IMR-90 (cell line): ENCODE results near the gene ANKDD1B. TPM values are rescaled to one million over a fixed set of nuclear protein-coding genes. Genes with fewer than 3 reads are reported as not detected.

Source experiments
- ATAC-seq: fragments of 200-7000 bp; cut with Tn5 transposase; 2 replicates; pipeline ENCODE4 v1.9.1; 2020; ENCODE audit warnings: low read depth, mild to moderate bottlenecking, moderate library complexity
- BruUV-seq: library from RNA; stranded (reverse); fragments of 400-500 nt; replicated peaks from 2 replicates; lab custom pipeline; 2021; lab: Mats Ljungman, UMichigan
- CTCF ChIA-PET: fragments of 300-600 bp; formaldehyde crosslinking; extraction: SDS; loops from one replicate; lab custom pipeline; 2021; ENCODE audit warnings: antibody characterized with exemption; lab: Yijun Ruan, JAX
- POLR2A ChIA-PET: fragments of 300-600 bp; sonication (Branson Sonifier 250); formaldehyde crosslinking; loops from one replicate; lab custom pipeline; 2022; ENCODE audit warnings: antibody characterized with exemption; ENCODE audit not compliant: unreplicated experiment; lab: Charles Lee
- DNase-seq: peaks from one replicate; pipeline ENCODE4 v3.0.0; 2013
- H2AFZ ChIP-seq: replicated peaks from 2 replicates; pipeline ENCODE3; 2013; ENCODE audit warnings: low read length, mild to moderate bottlenecking; ENCODE audit not compliant: poor library complexity
- H2AK5ac ChIP-seq: 2 replicates; pipeline ENCODE4 v1.6.1; 2013; ENCODE audit warnings: low read depth, low read length, inconsistent platforms
- H2AK9ac ChIP-seq: replicated peaks from 2 replicates; pipeline ENCODE3; 2013; ENCODE audit warnings: mild to moderate bottlenecking, low read depth, low read length, moderate library complexity; ENCODE audit not compliant: poor library complexity
- H2BK120ac ChIP-seq: 2 replicates; pipeline ENCODE4 v1.6.1; 2013; ENCODE audit warnings: low read depth, low read length, inconsistent platforms
- H2BK15ac ChIP-seq: 3 replicates; pipeline ENCODE4 v1.6.1; 2013; ENCODE audit warnings: low read depth, low read length, inconsistent platforms
- H2BK20ac ChIP-seq: 2 replicates; pipeline ENCODE4 v1.6.1; 2013; ENCODE audit warnings: low read depth, mild to moderate bottlenecking, inconsistent platforms, low read length, moderate library complexity
- H2BK5ac ChIP-seq: 2 replicates; pipeline ENCODE4 v1.6.1; 2013; ENCODE audit warnings: mild to moderate bottlenecking, low read depth, low read length, inconsistent platforms; ENCODE audit not compliant: poor library complexity, severe bottlenecking
- H3K14ac ChIP-seq: replicated peaks from 2 replicates; pipeline ENCODE4 v1.6.1; 2013; ENCODE audit warnings: low read depth, low read length, inconsistent platforms
- H3K18ac ChIP-seq: 2 replicates; pipeline ENCODE4 v1.6.1; 2013; ENCODE audit warnings: low read depth, low read length, control low read depth
- H3K23ac ChIP-seq: 2 replicates; pipeline ENCODE4 v1.6.1; 2013; ENCODE audit warnings: low read depth, low read length, inconsistent platforms
- H3K27ac ChIP-seq: 2 replicates; pipeline ENCODE4 v1.5.1; 2013; ENCODE audit warnings: mild to moderate bottlenecking, control low read depth, low read length; ENCODE audit not compliant: insufficient read depth
- H3K27me3 ChIP-seq: 2 replicates; pipeline ENCODE4 v1.6.1; 2013; ENCODE audit warnings: low read length; ENCODE audit not compliant: control insufficient read depth, insufficient read depth
- H3K36me3 ChIP-seq: 2 replicates; pipeline ENCODE4 v1.6.1; 2013; ENCODE audit warnings: low read length, mixed read lengths; ENCODE audit not compliant: control insufficient read depth, insufficient read depth
- H3K4ac ChIP-seq: 2 replicates; pipeline ENCODE4 v1.6.1; 2013; ENCODE audit warnings: low read depth, low read length, inconsistent platforms
- H3K4me1 ChIP-seq: 2 replicates; pipeline ENCODE4 v1.6.1; 2013; ENCODE audit warnings: low read length, mixed read lengths; ENCODE audit not compliant: control insufficient read depth, insufficient read depth
- H3K4me2 ChIP-seq: 2 replicates; pipeline ENCODE4 v1.6.1; 2013; ENCODE audit warnings: low read depth, mild to moderate bottlenecking, control low read depth, low read length, moderate library complexity
- H3K4me3 ChIP-seq: 2 replicates; pipeline ENCODE4 v1.5.1; 2013; ENCODE audit warnings: low read depth, mild to moderate bottlenecking, control low read depth, low read length, moderate library complexity; ENCODE audit not compliant: insufficient read depth
- H3K56ac ChIP-seq: 2 replicates; pipeline ENCODE4 v1.6.1; 2013; ENCODE audit warnings: low read length, inconsistent platforms; ENCODE audit not compliant: insufficient read depth; ENCODE audit errors: extremely low read depth
- H3K79me1 ChIP-seq, 2 experiments: 2 replicates each; pipeline ENCODE4 v1.6.1; 2013; ENCODE audit warnings: low read length in 2 of 2, inconsistent platforms in 1 of 2, low read depth in 1 of 2
- H3K9ac ChIP-seq: 2 replicates; pipeline ENCODE4 v1.6.1; 2013; ENCODE audit warnings: low read depth, low read length, control low read depth
- H3K9me1 ChIP-seq: 2 replicates; pipeline ENCODE4 v1.6.1; 2013; ENCODE audit warnings: low read length, inconsistent platforms; ENCODE audit not compliant: insufficient read depth
- H3K9me3 ChIP-seq: 2 replicates; pipeline ENCODE4 v1.6.1; 2013; ENCODE audit warnings: low read length; ENCODE audit not compliant: control insufficient read depth, insufficient read depth
- H4K20me1 ChIP-seq: 2 replicates; pipeline ENCODE4 v1.6.1; 2013; ENCODE audit warnings: low read length, inconsistent platforms; ENCODE audit not compliant: insufficient read depth
- H4K5ac ChIP-seq: 2 replicates; pipeline ENCODE4 v1.6.1; 2013; ENCODE audit warnings: mild to moderate bottlenecking, low read depth, low read length, control low read depth
- H4K8ac ChIP-seq, 2 experiments: 2 replicates each; pipeline ENCODE4 v1.6.1; 2013; ENCODE audit warnings: low read depth in 2 of 2, low read length in 2 of 2, control low read depth in 1 of 2, inconsistent platforms in 1 of 2
- H4K91ac ChIP-seq: 2 replicates; pipeline ENCODE4 v1.6.1; 2013; ENCODE audit warnings: low read depth, low read length, inconsistent platforms; ENCODE audit not compliant: insufficient read depth
- BHLHE40 ChIP-seq: fragments of 150-350 bp; IDR thresholded peaks from 2 replicates; pipeline ENCODE4 v1.6.1; 2016; ENCODE audit warnings: mild to moderate bottlenecking, low read depth, low read length
- CEBPB ChIP-seq: IDR thresholded peaks from 2 replicates; pipeline ENCODE4 v1.6.1; 2012; ENCODE audit warnings: low read depth, low read length, improper control_type of control experiment
- CHD1 ChIP-seq: IDR thresholded peaks from 2 replicates; pipeline ENCODE4 v1.6.1; 2012; ENCODE audit warnings: low read depth, low read length, improper control_type of control experiment
- FOS ChIP-seq: fragments of 150-350 bp; IDR thresholded peaks from 2 replicates; pipeline ENCODE4 v1.6.1; 2016; ENCODE audit warnings: low read depth, low read length
- MAFK ChIP-seq: IDR thresholded peaks from 2 replicates; pipeline ENCODE4 v1.6.1; 2012; ENCODE audit warnings: low read depth, low read length, improper control_type of control experiment
- MAZ ChIP-seq: IDR thresholded peaks from 2 replicates; pipeline ENCODE4 v1.6.1; 2012; ENCODE audit warnings: low read depth, mild to moderate bottlenecking, low read length, improper control_type of control experiment, moderate library complexity, borderline replicate concordance
- MXI1 ChIP-seq: IDR thresholded peaks from 2 replicates; pipeline ENCODE4 v1.6.1; 2012; ENCODE audit warnings: low read depth, mild to moderate bottlenecking, low read length, moderate library complexity, borderline replicate concordance
- NFE2L2 ChIP-seq: fragments of 150-350 bp; IDR thresholded peaks from 2 replicates; pipeline ENCODE4 v1.6.1; 2016; ENCODE audit warnings: low read depth, mild to moderate bottlenecking, low read length
- POLR2A ChIP-seq: IDR thresholded peaks from 2 replicates; pipeline ENCODE4 v1.6.1; 2012; ENCODE audit warnings: mild to moderate bottlenecking, low read depth, low read length
- RAD21 ChIP-seq: IDR thresholded peaks from 2 replicates; pipeline ENCODE4 v1.6.1; 2012; ENCODE audit warnings: low read length, improper control_type of control experiment
- RCOR1 ChIP-seq: IDR thresholded peaks from 2 replicates; pipeline ENCODE4 v1.6.1; 2012; ENCODE audit warnings: mild to moderate bottlenecking, low read length, improper control_type of control experiment; ENCODE audit not compliant: insufficient replicate concordance
- RFX5 ChIP-seq: IDR thresholded peaks from 2 replicates; pipeline ENCODE4 v1.8.0; 2012; ENCODE audit warnings: low read depth, mild to moderate bottlenecking, low read length, moderate library complexity
- SMC3 ChIP-seq: fragments of 150-350 bp; IDR thresholded peaks from 2 replicates; pipeline ENCODE4 v1.6.1; 2016; ENCODE audit warnings: low read depth, mild to moderate bottlenecking, antibody characterized with exemption, low read length, moderate library complexity
- WGBS, 2 experiments: methylation state at CpG; one replicate each; pipeline versions ENCODE4 v1.1.5 to v1.1.7; 2013; ENCODE audit warnings: missing lambda C conversion rate in 2 of 2; ENCODE audit not compliant: insufficient read length in 1 of 2; ENCODE audit errors: extremely low coverage in 2 of 2; 5-methylcytosine and 5-hydroxymethylcytosine counted together
- dilution Hi-C: fragments of 300-500 bp; cut with HindIII; formaldehyde crosslinking; loops from one replicate; pipeline ENCODE4 v1.14.3; 2018; ENCODE audit warnings: low sequenced_read_pairs; ENCODE audit not compliant: unreplicated experiment
- in situ Hi-C: fragments of 300-500 bp; cut with MboI; formaldehyde crosslinking; loops from 3 replicates; pipeline ENCODE4 v1.14.3; 2019; ENCODE audit warnings: low sequenced_read_pairs, inconsistent platforms, mixed read lengths
- intact Hi-C: fragments of 100-400 bp; cut with micrococcal nuclease; formaldehyde crosslinking; loops from 2 replicates; pipeline ENCODE4 v1.10.0; 2022
- polyA plus RNA-seq, 3 experiments: library from polyadenylated mRNA; depleted of rRNA; stranded (reverse); fragments of >200 nt; gene quantifications; 2 replicates each; pipeline ENCODE4 v1.2.3, GENCODE V29; 2012; ENCODE audit warnings: low replicate concordance in 1 of 3
- total RNA-seq: library from RNA; depleted of rRNA; stranded (reverse); fragments of >200 nt; gene quantifications from 2 replicates; pipeline ENCODE4 v1.2.3, GENCODE V29; 2012
- TF ChIP-seq, protein P1 (sequence below): fragments of 150-350 bp; IDR thresholded peaks from 2 replicates; pipeline ENCODE4 v1.6.1; 2016; ENCODE audit warnings: low read depth, mild to moderate bottlenecking, low read length, moderate library complexity, borderline replicate concordance
- TF ChIP-seq, protein P2 (sequence below): conservative IDR thresholded peaks from 2 replicates; pipeline ENCODE4 v1.5.1; 2012; ENCODE audit warnings: mild to moderate bottlenecking, low read depth, low read length, improper control_type of control experiment
- TF ChIP-seq, protein P3 (sequence below): fragments of 150-350 bp; IDR thresholded peaks from 2 replicates; pipeline ENCODE4 v1.6.1; 2017; ENCODE audit warnings: mild to moderate bottlenecking, antibody characterized with exemption, low read length, low read depth

Gene ANKDD1B
- total and polyA plus RNA-seq, 2 of the 4 experiments (the other 2 are of a cell fraction), result 0.24 TPM; not detected in 1

GRCh38 chr5:75584641-75585040, 26.6 kb upstream of the ANKDD1B start:
- H4K20me1 ChIP-seq, result no peaks in the 10 kb centered on the region
- no peak overlapping the region for H2AK9ac ChIP-seq
- no peak overlapping the region for H2BK20ac ChIP-seq
- no peak overlapping the region for H3K4me2 ChIP-seq
- H3K79me1 ChIP-seq, result no peaks in the 10 kb centered on the region; a peak in 2 of 4 replicates
- no peak overlapping the region for H2BK5ac ChIP-seq
- no peak overlapping the region for H3K4ac ChIP-seq
- intact Hi-C loops, result loop anchor here (10.0 kb wide), 1 partner anchor 240 kb away; no protein-coding TSS in a partner anchor
- no peak overlapping the region for H4K5ac ChIP-seq
- no peak overlapping the region for H2BK15ac ChIP-seq
- H3K14ac ChIP-seq, result no peak overlapping the region
- no peak overlapping the region for H2AFZ ChIP-seq
- H2AK5ac ChIP-seq, result no peak overlapping the region
- H3K23ac ChIP-seq, result no peak overlapping the region
- H3K9ac ChIP-seq, result no peak overlapping the region
- dilution Hi-C loops, result no loop called here
- TF ChIP-seq MAFK (no peak), MAZ (no peak), FOS (no peak), RFX5 (no peak), POLR2A (no peak), MXI1 (no peak), SMC3 (peak; percentile 35), BHLHE40 (no peak), RCOR1 (no peak), CHD1 (no peak), RAD21 (peak; percentile 29; the same call in 1 of the 2 replicates), CEBPB (no peak), NFE2L2 (no peak)
- TF ChIP-seq, protein P1, sequence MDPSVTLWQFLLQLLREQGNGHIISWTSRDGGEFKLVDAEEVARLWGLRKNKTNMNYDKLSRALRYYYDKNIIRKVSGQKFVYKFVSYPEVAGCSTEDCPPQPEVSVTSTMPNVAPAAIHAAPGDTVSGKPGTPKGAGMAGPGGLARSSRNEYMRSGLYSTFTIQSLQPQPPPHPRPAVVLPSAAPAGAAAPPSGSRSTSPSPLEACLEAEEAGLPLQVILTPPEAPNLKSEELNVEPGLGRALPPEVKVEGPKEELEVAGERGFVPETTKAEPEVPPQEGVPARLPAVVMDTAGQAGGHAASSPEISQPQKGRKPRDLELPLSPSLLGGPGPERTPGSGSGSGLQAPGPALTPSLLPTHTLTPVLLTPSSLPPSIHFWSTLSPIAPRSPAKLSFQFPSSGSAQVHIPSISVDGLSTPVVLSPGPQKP, result no peak
- TF ChIP-seq, protein P2, sequence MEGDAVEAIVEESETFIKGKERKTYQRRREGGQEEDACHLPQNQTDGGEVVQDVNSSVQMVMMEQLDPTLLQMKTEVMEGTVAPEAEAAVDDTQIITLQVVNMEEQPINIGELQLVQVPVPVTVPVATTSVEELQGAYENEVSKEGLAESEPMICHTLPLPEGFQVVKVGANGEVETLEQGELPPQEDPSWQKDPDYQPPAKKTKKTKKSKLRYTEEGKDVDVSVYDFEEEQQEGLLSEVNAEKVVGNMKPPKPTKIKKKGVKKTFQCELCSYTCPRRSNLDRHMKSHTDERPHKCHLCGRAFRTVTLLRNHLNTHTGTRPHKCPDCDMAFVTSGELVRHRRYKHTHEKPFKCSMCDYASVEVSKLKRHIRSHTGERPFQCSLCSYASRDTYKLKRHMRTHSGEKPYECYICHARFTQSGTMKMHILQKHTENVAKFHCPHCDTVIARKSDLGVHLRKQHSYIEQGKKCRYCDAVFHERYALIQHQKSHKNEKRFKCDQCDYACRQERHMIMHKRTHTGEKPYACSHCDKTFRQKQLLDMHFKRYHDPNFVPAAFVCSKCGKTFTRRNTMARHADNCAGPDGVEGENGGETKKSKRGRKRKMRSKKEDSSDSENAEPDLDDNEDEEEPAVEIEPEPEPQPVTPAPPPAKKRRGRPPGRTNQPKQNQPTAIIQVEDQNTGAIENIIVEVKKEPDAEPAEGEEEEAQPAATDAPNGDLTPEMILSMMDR, result peak; percentile 28
- TF ChIP-seq, protein P3, sequence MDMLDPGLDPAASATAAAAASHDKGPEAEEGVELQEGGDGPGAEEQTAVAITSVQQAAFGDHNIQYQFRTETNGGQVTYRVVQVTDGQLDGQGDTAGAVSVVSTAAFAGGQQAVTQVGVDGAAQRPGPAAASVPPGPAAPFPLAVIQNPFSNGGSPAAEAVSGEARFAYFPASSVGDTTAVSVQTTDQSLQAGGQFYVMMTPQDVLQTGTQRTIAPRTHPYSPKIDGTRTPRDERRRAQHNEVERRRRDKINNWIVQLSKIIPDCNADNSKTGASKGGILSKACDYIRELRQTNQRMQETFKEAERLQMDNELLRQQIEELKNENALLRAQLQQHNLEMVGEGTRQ, result no peak
- H3K18ac ChIP-seq, result no peak overlapping the region
- WGBS, 2 experiments, result no CpG with 5 or more reads among the region's 2 CpGs
- peaks cover 7% of the 10 kb centered on the region for H3K36me3 ChIP-seq
- no peak overlapping the region for H4K91ac ChIP-seq
- H3K4me1 ChIP-seq, result no peaks in the 10 kb centered on the region
- ChIA-PET POLR2A (no interaction called here), CTCF (interaction anchor here (0.6 to 1.0 kb wide), 3 partner anchors 15 to 232 kb away, joined by 3 read pairs; no protein-coding TSS in a partner anchor)
- H3K56ac ChIP-seq, result no peak overlapping the region
- H3K27me3 ChIP-seq, result no peaks in the 10 kb centered on the region
- DNase-seq (no peak), ATAC-seq (no peak)
- H3K27ac ChIP-seq, result no peak overlapping the region
- H3K9me1 ChIP-seq, result no peaks in the 10 kb centered on the region
- BruUV-seq, result no TSS peak
- in situ Hi-C loops, result no loop called here
- H2BK120ac ChIP-seq, result no peak overlapping the region
- no peaks in the 10 kb centered on the region for H3K9me3 ChIP-seq
- H3K4me3 ChIP-seq, result no peak overlapping the region
- no peak overlapping the region for H4K8ac ChIP-seq
